CD4-positive, alpha-beta T cell treated with Interleukin-17A for 1 hour (primary cell): ENCODE data around the gene PDHX.
"Not testable (repeated sequence)": the region's sequence is repeated elsewhere in the genome, so short reads cannot be mapped to it uniquely, and the experiment has no call there.

Source experiments
- DNase-seq: peaks from one replicate; pipeline ENCODE4 v3.0.0-alpha.2; 2020

The PDHX gene

GRCh38 chr11:34913556-34913955 lies 2.9 kb upstream of the PDHX start:
- DNase-seq = not testable (repeated sequence)

- DNase-seq = no peak
These were observed 1.0 kb upstream of the PDHX start for GRCh38 chr11:34915136-34916014.

GRCh38 chr11:34916843-34917770 lies 689 bp downstream of the PDHX start:
- DNase-seq = no peak

GRCh38 chr11:34921156-34921555 lies 4.7 kb downstream of the PDHX start:
- no peak for DNase-seq

- no peak for DNase-seq
These were observed 8.3 kb downstream of the PDHX start for GRCh38 chr11:34924714-34925113.

GRCh38 chr11:34926101-34926830 lies 9.8 kb downstream of the PDHX start:
- peak; percentile 69 for DNase-seq

- DNase-seq = no peak
These were observed 10.4 kb downstream of the PDHX start for GRCh38 chr11:34926831-34927132.

- no peak for DNase-seq
These were observed 12.0 kb downstream of the PDHX start for GRCh38 chr11:34928268-34928959.

- DNase-seq = no peak
These were observed 12.7 kb downstream of the PDHX start for GRCh38 chr11:34928960-34929680.

- DNase-seq = no peak
These were observed 13.7 kb downstream of the PDHX start for GRCh38 chr11:34929794-34930763.

GRCh38 chr11:34936945-34937629 lies 20.7 kb downstream of the PDHX start:
- DNase-seq = no peak

GRCh38 chr11:34938611-34939010 lies 22.2 kb downstream of the PDHX start:
- DNase-seq = no peak

- no peak for DNase-seq
These were observed 23.7 kb downstream of the PDHX start for GRCh38 chr11:34940026-34940677.

- DNase-seq = no peak
These were observed 25.3 kb downstream of the PDHX start for GRCh38 chr11:34941688-34942087.

- DNase-seq = no peak
These were observed 28.3 kb downstream of the PDHX start for GRCh38 chr11:34944692-34945091.

- DNase-seq = no peak
These were observed 32.3 kb downstream of the PDHX start for GRCh38 chr11:34948696-34949095.

GRCh38 chr11:34953955-34954354 lies 37.5 kb downstream of the PDHX start:
- DNase-seq = no peak

GRCh38 chr11:34957206-34957605 lies 40.8 kb downstream of the PDHX start:
- no peak for DNase-seq

GRCh38 chr11:34957606-34958005 lies 41.2 kb downstream of the PDHX start:
- no peak for DNase-seq

- DNase-seq = no peak
These were observed 43.4 kb downstream of the PDHX start for GRCh38 chr11:34959770-34960169.
